ENCODE data around the gene DDR2.

- TF ChIP-seq ARNTL (CRISPR knock-in tag; IDR thresholded peaks at IDR 0.05; ENCODE audit: borderline replicate concordance, low read depth) (no peak), ESRRG (CRISPR knock-in tag; IDR thresholded peaks at IDR 0.05) (no peak), SNAI2 (CRISPR knock-in tag; IDR thresholded peaks at IDR 0.05) (no peak), RARB (CRISPR knock-in tag; IDR thresholded peaks at IDR 0.05) (no peak), ISL1 (CRISPR knock-in tag; IDR thresholded peaks at IDR 0.05) (no peak), ZC3H10 (CRISPR knock-in tag; IDR thresholded peaks at IDR 0.05) (no peak), TCF4 (CRISPR knock-in tag; IDR thresholded peaks at IDR 0.05; ENCODE audit: borderline replicate concordance) (no peak), PATZ1 (CRISPR knock-in tag; IDR thresholded peaks at IDR 0.05; ENCODE audit: borderline replicate concordance) (no peak), CSRNP3 (CRISPR knock-in tag; IDR thresholded peaks at IDR 0.05) (no peak), PPARA (CRISPR knock-in tag; IDR thresholded peaks at IDR 0.05; ENCODE audit: borderline replicate concordance) (no peak), ZFP3 (CRISPR knock-in tag; IDR thresholded peaks at IDR 0.05) (no peak), OSR1 (CRISPR knock-in tag; IDR thresholded peaks at IDR 0.05) (no peak), CREB5 (CRISPR knock-in tag; IDR thresholded peaks at IDR 0.05; ENCODE audit: low read depth) (no peak)
Measured at GRCh38 chr1:162710780-162711465, 78.7 kb downstream of the DDR2 start.

Data from SK-N-SH treated with all-trans-retinoic acid at 6 μM for 48 hours (cell line).